Thoracic aorta (tissue), 2 donors: Measurements from ENCODE around the gene TEX29. TPM values are rescaled to one million over a fixed set of nuclear protein-coding genes. Genes with fewer than 3 reads are reported as not detected.

Source experiments
- ATAC-seq: fragments of 150-250 bp; one replicate; pipeline ENCODE4 v1.8.0; 2017; ENCODE audit warnings: low read depth; ENCODE audit not compliant: insufficient number of reproducible peaks, low FRiP score
- DNase-seq: peaks from one replicate; pipeline ENCODE4 v3.0.0-alpha.2; 2020; ENCODE audit warnings: low spot score
- H3K27ac ChIP-seq, 2 donors: fragments of 200-600 bp; sonication (generic); 1 replicate in 1 of 2; 2 replicates in 1 of 2; pipeline ENCODE4 v1.5.1; 2016; ENCODE audit warnings: mild to moderate bottlenecking in 2 of 2, moderate library complexity in 2 of 2
- H3K27me3 ChIP-seq: fragments of 200-600 bp; sonication (generic); replicated peaks from 2 replicates; pipeline ENCODE4 v1.6.0; 2016; ENCODE audit warnings: mild to moderate bottlenecking; ENCODE audit not compliant: insufficient read depth
- H3K36me3 ChIP-seq: fragments of 200-600 bp; sonication (generic); one replicate; pipeline ENCODE4 v1.5.1; 2016
- H3K4me1 ChIP-seq, 2 donors: fragments of 200-600 bp; sonication (generic); 1 replicate in 1 of 2; 2 replicates in 1 of 2; pipeline versions ENCODE4 v1.5.1 to v1.6.0; 2016; ENCODE audit warnings: low read depth in 2 of 2, mild to moderate bottlenecking in 1 of 2; ENCODE audit not compliant: control insufficient read depth in 1 of 2
- H3K4me3 ChIP-seq: fragments of 200-600 bp; sonication (generic); 2 replicates; pipeline ENCODE4 v1.5.1; 2016; ENCODE audit warnings: mild to moderate bottlenecking
- H3K9me3 ChIP-seq: fragments of 200-600 bp; sonication (generic); 2 replicates; pipeline ENCODE4 v1.5.1; 2016
- total RNA-seq, 2 donors: library from RNA; depleted of rRNA; stranded (reverse); fragments of >200 nt; gene quantifications; one replicate each; pipeline versions ENCODE4 v1.1.0 to v1.2.3, GENCODE V29; 2016
- TF ChIP-seq, protein P1 (sequence below): fragments of 200-600 bp; sonication (generic); IDR thresholded peaks from one replicate; pipeline ENCODE4 v1.5.1; 2019; ENCODE audit warnings: antibody characterized with exemption

TEX29 gene
- total RNA-seq, 2 donors from 2014 or later: not detected

DNA sequence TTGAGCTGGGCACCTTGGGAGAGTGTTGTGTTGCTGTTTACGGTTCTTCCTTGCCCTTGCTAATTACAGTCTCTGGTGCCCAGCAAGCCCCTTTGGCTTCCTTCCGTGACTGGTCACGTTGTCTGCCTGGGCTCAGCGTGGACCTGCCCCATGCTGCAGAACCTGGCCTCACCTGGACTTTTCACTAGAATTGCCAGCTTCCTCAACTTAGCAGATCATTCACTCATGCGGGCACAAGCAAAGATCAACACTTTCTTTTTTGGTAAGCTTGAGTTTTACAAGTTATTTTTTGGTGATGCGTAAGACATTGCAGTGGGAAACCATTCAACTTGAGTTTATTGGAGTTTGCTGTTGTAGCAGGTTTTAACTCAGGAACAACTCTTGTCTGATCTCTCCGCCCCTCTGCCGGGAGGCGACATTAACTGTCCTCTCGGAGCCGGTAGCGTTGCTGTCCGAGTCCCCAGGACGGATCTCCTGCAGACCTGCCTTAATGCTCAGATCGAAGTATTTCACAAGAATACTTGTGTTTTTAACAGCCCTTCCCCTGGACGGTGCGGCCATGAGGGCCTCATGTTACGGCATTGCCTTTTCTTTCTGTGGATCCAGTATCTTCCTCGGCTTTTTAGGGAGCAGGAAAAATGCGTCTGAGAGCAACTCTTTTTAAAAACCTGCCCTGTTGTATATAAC is 15.7 kb upstream of the TEX29 start:
- H3K4me3 ChIP-seq: no peak overlapping the region
- H3K36me3 ChIP-seq: peaks cover 65% of the 10 kb centered on the region
- TF ChIP-seq, protein P1, sequence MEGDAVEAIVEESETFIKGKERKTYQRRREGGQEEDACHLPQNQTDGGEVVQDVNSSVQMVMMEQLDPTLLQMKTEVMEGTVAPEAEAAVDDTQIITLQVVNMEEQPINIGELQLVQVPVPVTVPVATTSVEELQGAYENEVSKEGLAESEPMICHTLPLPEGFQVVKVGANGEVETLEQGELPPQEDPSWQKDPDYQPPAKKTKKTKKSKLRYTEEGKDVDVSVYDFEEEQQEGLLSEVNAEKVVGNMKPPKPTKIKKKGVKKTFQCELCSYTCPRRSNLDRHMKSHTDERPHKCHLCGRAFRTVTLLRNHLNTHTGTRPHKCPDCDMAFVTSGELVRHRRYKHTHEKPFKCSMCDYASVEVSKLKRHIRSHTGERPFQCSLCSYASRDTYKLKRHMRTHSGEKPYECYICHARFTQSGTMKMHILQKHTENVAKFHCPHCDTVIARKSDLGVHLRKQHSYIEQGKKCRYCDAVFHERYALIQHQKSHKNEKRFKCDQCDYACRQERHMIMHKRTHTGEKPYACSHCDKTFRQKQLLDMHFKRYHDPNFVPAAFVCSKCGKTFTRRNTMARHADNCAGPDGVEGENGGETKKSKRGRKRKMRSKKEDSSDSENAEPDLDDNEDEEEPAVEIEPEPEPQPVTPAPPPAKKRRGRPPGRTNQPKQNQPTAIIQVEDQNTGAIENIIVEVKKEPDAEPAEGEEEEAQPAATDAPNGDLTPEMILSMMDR: no peak
- no peaks in the 10 kb centered on the region for H3K9me3 ChIP-seq
- ATAC-seq: no peak
- H3K27me3 ChIP-seq: no peaks in the 10 kb centered on the region
- no peak for DNase-seq
- no peak overlapping the region for H3K27ac ChIP-seq
- H3K4me1 ChIP-seq: no peaks in the 10 kb centered on the region

DNA sequence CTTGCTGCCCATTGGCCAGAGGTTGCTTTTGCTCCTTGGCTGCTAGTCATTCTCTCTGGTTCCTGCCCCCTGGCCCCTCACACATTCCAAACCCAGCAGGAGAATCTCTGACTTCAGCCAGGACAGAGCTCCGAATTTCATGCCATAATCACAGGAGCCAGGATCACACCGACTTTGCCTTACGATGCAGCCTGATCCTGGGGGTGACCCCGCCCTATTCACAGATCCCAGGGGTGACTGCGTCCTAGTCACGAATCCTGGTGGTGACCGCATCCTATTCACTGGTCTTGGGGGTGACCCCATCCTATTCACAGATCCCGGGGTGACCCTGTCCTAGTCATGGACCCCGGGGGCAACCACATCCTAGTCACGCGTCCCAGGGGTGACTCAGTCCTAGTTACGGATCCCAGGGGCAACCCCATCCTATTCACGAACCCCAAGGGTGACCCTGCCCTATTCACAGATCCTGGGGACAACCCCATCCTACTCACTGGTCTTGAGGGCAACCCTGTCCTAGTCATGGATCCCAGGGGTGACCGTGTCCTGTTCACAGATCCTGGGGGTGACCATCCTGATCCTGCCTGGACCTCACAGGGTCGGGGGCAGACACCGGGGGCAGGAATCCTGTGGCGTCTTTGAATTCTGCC is 7.4 kb upstream of the TEX29 start:
- TF ChIP-seq, protein P1: no peak
- no peak for DNase-seq

DNA sequence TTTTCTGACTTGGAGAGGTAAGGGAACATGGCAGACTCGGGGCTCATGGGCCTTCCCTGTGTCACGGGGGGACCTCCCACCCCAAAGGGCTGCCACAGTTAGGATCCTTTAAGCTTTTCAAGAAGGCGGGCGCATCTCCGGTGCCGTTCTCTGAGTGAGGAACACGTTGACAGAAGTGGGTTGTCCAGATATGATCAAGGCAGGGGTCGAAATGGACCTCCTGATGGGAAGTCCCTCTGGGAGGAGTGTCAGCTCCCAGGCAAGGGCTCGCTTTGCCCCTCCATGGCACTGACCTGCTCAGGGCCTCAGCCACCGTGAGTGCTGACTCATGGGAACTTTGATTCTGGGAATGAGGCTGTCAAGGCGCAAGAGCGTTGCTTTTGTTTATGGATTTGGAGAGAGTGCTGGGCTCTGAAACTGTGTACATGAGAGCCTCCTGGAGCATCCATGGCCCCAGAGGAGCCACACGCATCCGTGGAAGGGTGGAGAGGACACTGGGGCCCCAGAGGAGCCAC is 6.5 kb upstream of the TEX29 start:
- TF ChIP-seq, protein P1: no peak
- no peak overlapping the region for H3K4me3 ChIP-seq
- no peaks in the 10 kb centered on the region for H3K9me3 ChIP-seq
- H3K4me1 ChIP-seq: peaks cover 0 to 12% of the 10 kb centered on the region in 2 donors
- no peaks in the 10 kb centered on the region for H3K36me3 ChIP-seq
- DNase-seq (no peak), ATAC-seq (no peak)
- H3K27me3 ChIP-seq: no peaks in the 10 kb centered on the region
- no peak overlapping the region for H3K27ac ChIP-seq

More for the DNA sequence above, 7.4 kb upstream of the TEX29 start:
- Histone ChIP-seq H3K4me1 (peaks cover 0 to 12% of the 10 kb centered on the region in 2 donors), H3K4me3 (no peak overlapping the region), H3K27ac (no peak overlapping the region), H3K9me3 (no peaks in the 10 kb centered on the region), H3K27me3 (no peaks in the 10 kb centered on the region), H3K36me3 (no peaks in the 10 kb centered on the region)
- ATAC-seq: no peak

DNA sequence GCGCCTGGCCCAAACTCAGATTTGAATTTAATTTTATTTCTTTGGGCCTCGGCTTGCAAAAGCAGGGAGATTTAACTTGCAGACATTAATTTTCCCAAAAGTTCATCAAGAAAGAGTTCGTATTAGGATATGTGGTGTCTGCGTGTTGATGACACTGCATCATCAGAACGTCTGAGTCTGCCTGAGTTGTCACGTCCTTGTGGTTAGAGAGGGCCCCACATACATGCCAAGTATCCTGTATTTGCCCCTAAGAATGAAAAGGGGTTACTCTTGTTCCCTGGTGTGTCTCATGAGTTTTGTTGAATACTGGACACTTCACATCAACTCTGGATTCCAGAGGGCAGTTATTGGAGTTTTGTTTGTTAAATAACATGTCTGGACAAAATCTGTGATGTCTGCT is 5.6 kb upstream of the TEX29 start:
- Histone ChIP-seq H3K36me3 (no peaks in the 10 kb centered on the region), H3K27me3 (no peaks in the 10 kb centered on the region), H3K4me1 (peaks cover 0 to 12% of the 10 kb centered on the region in 2 donors), H3K27ac (no peak overlapping the region), H3K4me3 (no peak overlapping the region), H3K9me3 (no peaks in the 10 kb centered on the region)
- ATAC-seq: no peak
- TF ChIP-seq, protein P1: no peak
- no peak for DNase-seq

DNA sequence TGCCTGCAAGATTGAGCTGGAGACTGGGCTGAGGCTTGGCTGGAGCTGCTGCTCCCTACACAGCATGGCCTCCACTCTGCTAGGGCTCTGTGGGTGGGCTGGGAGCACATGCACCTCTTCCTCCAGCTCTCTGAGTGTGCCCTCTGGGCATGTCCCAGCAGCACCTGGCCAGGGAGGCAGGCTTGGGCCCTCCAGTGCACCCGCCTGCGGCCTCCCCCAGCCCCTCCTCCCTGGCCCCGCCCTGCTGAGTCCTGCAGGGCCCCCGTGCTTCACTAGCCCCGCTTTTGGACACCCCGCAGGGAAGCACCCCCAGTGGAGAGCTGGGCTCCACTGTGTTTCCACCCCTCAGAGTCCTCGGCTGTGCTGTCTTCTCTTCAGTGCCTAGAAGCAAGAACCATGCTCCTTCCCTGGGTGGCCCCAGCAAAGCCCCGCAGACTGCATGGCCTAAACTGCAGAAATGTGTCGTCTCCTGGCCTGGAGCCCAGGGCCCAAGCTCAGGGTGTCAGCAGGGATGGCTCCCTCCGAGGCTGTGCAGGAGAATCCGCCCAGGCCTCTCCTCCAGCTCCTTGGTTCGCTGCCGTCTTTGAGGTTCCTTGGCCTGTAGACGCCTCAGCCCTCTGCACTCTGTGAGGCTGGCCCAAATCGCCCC is 5.0 kb upstream of the TEX29 start:
- H3K9me3 ChIP-seq: no peaks in the 10 kb centered on the region
- H3K4me1 ChIP-seq: peaks cover 0 to 12% of the 10 kb centered on the region in 2 donors
- ATAC-seq (no peak), DNase-seq (no peak)
- H3K36me3 ChIP-seq: no peaks in the 10 kb centered on the region
- H3K4me3 ChIP-seq: no peak overlapping the region
- TF ChIP-seq, protein P1: no peak
- no peak overlapping the region for H3K27ac ChIP-seq
- H3K27me3 ChIP-seq: no peaks in the 10 kb centered on the region
